Stomach (tissue), 9 donors: Measurements from ENCODE around the gene STN1. TPM values are rescaled to one million over a fixed set of nuclear protein-coding genes. Genes with fewer than 3 reads are reported as not detected.

Source experiments
- DNase-seq, 2 donors: peaks; one replicate each; pipeline versions ENCODE4 v3.0.0 to v3.0.0-alpha.2; 2013 to 2019
- H3K27ac ChIP-seq, 5 donors: fragments of 200-600 bp in 4 of 5; sonication (generic) in 4 of 5; one replicate each; pipeline ENCODE4 v1.5.1; 2013 to 2019; ENCODE audit warnings: mild to moderate bottlenecking in 1 of 5, moderate library complexity in 1 of 5
- H3K27me3 ChIP-seq, 3 donors: fragments of 200-600 bp; sonication (generic); one replicate each; pipeline ENCODE4 v1.5.1; 2017 to 2019; ENCODE audit warnings: mixed run types in 1 of 3
- H3K36me3 ChIP-seq, 4 donors: fragments of 200-600 bp; sonication (generic); 1 replicate in 3 of 4; 2 replicates in 1 of 4; pipeline ENCODE4 v1.5.1; 2016 to 2019
- H3K4me1 ChIP-seq, 4 donors: fragments of 200-600 bp; sonication (generic); one replicate each; pipeline ENCODE4 v1.5.1; 2016 to 2019
- H3K4me3 ChIP-seq, 4 donors: fragments of 200-600 bp; sonication (generic) in 3 of 4; one replicate each; pipeline ENCODE4 v1.5.1; 2016 to 2019; ENCODE audit warnings: mild to moderate bottlenecking in 1 of 4
- H3K9me3 ChIP-seq, 4 donors: fragments of 200-600 bp; sonication (generic); one replicate each; pipeline ENCODE4 v1.5.1; 2016 to 2019
- EP300 ChIP-seq: sonication (generic); formaldehyde crosslinking; IDR thresholded peaks from one replicate; pipeline ENCODE4 v1.6.1; 2017; ENCODE audit warnings: antibody characterized with exemption
- POLR2A ChIP-seq, 4 donors: fragments of 450-650 bp; IDR thresholded peaks; one replicate each; pipeline ENCODE4 v1.6.1; 2016; ENCODE audit warnings: antibody characterized with exemption in 4 of 4, control low read depth in 2 of 4, mild to moderate bottlenecking in 1 of 4, moderate library complexity in 1 of 4
- POLR2AphosphoS5 ChIP-seq, 3 donors: sonication (generic); formaldehyde crosslinking; IDR thresholded peaks; one replicate each; pipeline ENCODE4 v1.6.1; 2016; ENCODE audit warnings: antibody characterized with exemption in 3 of 3
- WGBS, 5 donors: extraction: QIAGEN DNeasy Blood & Tissue Kit in 3 of 5; methylation state at CpG; one replicate each; pipeline versions ENCODE4 v1.1.5 to v1.1.7; 2013 to 2018; 5-methylcytosine and 5-hydroxymethylcytosine counted together
- intact Hi-C: fragments of 100-400 bp; cut with DNase I; formaldehyde crosslinking; loops from one replicate; pipeline ENCODE4 v1.15.1; 2023; ENCODE audit warnings: low total_unique reads
- polyA plus RNA-seq, 3 donors: library from polyadenylated mRNA; stranded (reverse); fragments of 200-250 nt; gene quantifications; one replicate each; pipeline ENCODE4 v1.2.3, GENCODE V29; 2013
- total RNA-seq, 5 donors: library from RNA; depleted of rRNA; stranded (reverse); fragments of >200 nt; gene quantifications; one replicate each; pipeline versions ENCODE4 v1.1.0 to v1.2.3, GENCODE V29; 2014 to 2016
- TF ChIP-seq, protein P1 (sequence below), 7 experiments: fragments of 450-650 bp in 4 of 7; fragments of 200-600 bp in 3 of 7; sonication (generic) in 3 of 7; IDR thresholded peaks; one replicate each; pipeline ENCODE4 v1.5.1; 2016 to 2019; ENCODE audit warnings: antibody characterized with exemption in 7 of 7, control low read depth in 2 of 7, mild to moderate bottlenecking in 1 of 7
- donor health status: healthy with polysubstance abuse.
- donor health status: Bipolar disorder and iron deficiency.
- donor health status: healthy.

STN1 gene
- total and polyA plus RNA-seq, 8 donors: 0.45 to 41.1 (median 20.5) TPM

DNA sequence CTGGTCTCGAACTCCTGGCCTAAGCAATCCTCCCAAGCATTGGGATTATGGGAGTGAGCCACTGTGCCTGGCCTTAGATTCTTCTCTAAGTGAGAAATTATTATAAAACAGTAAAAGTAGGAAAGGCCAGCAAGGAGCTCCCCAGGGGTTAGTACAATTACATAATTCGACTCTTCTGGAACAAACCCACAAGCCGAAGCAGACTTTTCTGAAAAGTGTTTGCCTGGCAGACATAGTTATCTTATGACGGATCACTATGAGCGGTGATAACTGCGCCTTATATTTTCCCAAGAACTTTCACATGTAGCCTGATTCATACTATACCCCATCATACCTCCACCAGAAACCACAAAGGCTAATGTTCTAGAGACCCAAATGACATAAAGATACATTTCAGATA lies 32.4 kb downstream of the STN1 start:
- 76 to 87% (median 86%) methylated on average over 6 of the region's 6 CpGs for WGBS, 5 donors
- H3K9me3 ChIP-seq: no peaks in the 10 kb centered on the region
- TF ChIP-seq, protein P1, sequence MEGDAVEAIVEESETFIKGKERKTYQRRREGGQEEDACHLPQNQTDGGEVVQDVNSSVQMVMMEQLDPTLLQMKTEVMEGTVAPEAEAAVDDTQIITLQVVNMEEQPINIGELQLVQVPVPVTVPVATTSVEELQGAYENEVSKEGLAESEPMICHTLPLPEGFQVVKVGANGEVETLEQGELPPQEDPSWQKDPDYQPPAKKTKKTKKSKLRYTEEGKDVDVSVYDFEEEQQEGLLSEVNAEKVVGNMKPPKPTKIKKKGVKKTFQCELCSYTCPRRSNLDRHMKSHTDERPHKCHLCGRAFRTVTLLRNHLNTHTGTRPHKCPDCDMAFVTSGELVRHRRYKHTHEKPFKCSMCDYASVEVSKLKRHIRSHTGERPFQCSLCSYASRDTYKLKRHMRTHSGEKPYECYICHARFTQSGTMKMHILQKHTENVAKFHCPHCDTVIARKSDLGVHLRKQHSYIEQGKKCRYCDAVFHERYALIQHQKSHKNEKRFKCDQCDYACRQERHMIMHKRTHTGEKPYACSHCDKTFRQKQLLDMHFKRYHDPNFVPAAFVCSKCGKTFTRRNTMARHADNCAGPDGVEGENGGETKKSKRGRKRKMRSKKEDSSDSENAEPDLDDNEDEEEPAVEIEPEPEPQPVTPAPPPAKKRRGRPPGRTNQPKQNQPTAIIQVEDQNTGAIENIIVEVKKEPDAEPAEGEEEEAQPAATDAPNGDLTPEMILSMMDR (IDR thresholded peaks at IDR 0.05): no peak
- no peak for TF ChIP-seq POLR2AphosphoS5 (IDR thresholded peaks at IDR 0.05)
- TF ChIP-seq EP300: no peak
- TF ChIP-seq POLR2A (IDR thresholded peaks at IDR 0.05): no peak
- DNase-seq: no peak
- peaks cover 20 to 32% (median 29%) of the 10 kb centered on the region in 4 donors for H3K4me1 ChIP-seq
- intact Hi-C loops: no loop called here
- H3K36me3 ChIP-seq: peaks cover 31 to 52% (median 45%) of the 10 kb centered on the region in 4 donors
- H3K27me3 ChIP-seq: no peaks in the 10 kb centered on the region
- no peak overlapping the region for H3K4me3 ChIP-seq
- no peak overlapping the region for H3K27ac ChIP-seq

DNA sequence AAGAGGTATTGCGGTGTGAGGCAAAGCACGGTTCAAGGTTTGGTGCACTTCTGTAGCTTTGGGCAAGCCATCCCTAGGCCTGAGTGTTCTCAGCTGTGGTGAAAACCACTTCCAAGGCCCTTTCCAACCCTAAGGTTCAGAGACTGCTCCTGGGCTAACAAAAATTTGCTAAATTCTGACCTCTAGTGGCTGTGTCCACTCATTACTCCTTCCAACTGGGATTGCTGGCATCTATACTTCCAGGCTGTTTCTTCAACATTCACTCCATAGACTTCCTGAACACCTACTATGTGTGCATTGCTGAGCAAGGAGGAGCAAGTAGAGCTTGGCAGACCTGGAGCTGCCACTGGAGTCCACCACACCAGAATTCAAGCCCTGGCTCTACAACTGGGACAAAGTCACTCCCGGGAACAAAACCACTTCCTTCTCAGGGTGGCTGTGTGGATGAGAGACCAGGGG lies 33.3 kb downstream of the STN1 start:
- no peak overlapping the region for H3K4me3 ChIP-seq
- intact Hi-C loops: no loop called here
- no peak overlapping the region for H3K27ac ChIP-seq
- peaks cover 34 to 61% (median 54%) of the 10 kb centered on the region in 4 donors for H3K36me3 ChIP-seq
- H3K9me3 ChIP-seq: no peaks in the 10 kb centered on the region
- DNase-seq: peak in 1 of 2 donors; percentile 83
- 60 to 73% (median 64%) methylated on average over 3 of the region's 3 CpGs for WGBS, 5 donors
- no peaks in the 10 kb centered on the region for H3K27me3 ChIP-seq
- TF ChIP-seq POLR2AphosphoS5 (IDR thresholded peaks at IDR 0.05) (peak in 1 of 3 donors; percentile 32), EP300 (no peak), POLR2A (IDR thresholded peaks at IDR 0.05) (no peak)
- TF ChIP-seq, protein P1 (IDR thresholded peaks at IDR 0.05): peak in 5 of 7 experiments; percentile 55 to 79 (median 68)
- peaks cover 20 to 25% (median 23%) of the 10 kb centered on the region in 4 donors for H3K4me1 ChIP-seq

DNA sequence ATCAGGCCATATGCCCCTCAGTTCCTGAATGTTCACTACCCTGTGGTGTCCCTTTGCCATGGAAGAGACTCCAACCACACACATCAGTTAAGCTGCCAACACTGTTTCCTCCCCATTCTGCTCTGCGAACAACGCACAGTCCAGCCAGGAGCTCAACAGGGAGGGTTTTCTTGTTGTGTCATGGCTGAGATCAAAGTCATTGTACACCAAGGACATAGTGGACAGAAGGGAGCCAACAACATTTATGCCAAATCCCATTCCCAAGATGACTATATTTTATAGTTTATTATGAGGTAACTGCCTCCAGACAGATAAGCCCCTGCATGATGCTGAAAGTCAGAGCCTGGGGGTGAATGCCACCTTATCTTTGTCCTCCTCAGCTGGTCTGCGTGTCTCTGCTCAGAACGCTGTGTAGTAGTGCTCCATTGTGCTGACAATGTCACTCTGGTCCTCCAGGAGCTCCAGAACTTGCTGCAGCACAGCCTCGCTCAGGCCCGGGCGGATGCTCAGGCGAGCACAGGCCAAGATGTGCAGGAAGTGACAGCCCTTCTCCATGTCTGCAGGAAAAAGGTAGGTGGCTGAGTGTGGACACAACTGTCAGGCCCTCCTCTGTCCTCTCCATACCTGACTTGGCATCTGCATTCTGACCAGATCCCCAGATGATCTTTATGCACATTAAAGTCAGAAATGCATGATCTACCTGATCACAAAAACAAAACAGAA lies 35.5 kb downstream of the STN1 start:
- Histone ChIP-seq H3K36me3 (peaks cover 43 to 80% (median 75%) of the 10 kb centered on the region in 4 donors), H3K27me3 (no peaks in the 10 kb centered on the region), H3K4me3 (no peak overlapping the region), H3K4me1 (peaks cover 1 to 3% (median 3%) of the 10 kb centered on the region in 4 donors), H3K27ac (no peak overlapping the region), H3K9me3 (no peaks in the 10 kb centered on the region)
- WGBS, 5 donors: 88 to 96% (median 93%) methylated on average over 7 to 8 of the region's 8 CpGs
- intact Hi-C loops: no loop called here
- no peak for DNase-seq
- TF ChIP-seq POLR2AphosphoS5 (IDR thresholded peaks at IDR 0.05) (no peak), EP300 (no peak), POLR2A (IDR thresholded peaks at IDR 0.05) (no peak)
- TF ChIP-seq, protein P1 (IDR thresholded peaks at IDR 0.05): no peak

DNA sequence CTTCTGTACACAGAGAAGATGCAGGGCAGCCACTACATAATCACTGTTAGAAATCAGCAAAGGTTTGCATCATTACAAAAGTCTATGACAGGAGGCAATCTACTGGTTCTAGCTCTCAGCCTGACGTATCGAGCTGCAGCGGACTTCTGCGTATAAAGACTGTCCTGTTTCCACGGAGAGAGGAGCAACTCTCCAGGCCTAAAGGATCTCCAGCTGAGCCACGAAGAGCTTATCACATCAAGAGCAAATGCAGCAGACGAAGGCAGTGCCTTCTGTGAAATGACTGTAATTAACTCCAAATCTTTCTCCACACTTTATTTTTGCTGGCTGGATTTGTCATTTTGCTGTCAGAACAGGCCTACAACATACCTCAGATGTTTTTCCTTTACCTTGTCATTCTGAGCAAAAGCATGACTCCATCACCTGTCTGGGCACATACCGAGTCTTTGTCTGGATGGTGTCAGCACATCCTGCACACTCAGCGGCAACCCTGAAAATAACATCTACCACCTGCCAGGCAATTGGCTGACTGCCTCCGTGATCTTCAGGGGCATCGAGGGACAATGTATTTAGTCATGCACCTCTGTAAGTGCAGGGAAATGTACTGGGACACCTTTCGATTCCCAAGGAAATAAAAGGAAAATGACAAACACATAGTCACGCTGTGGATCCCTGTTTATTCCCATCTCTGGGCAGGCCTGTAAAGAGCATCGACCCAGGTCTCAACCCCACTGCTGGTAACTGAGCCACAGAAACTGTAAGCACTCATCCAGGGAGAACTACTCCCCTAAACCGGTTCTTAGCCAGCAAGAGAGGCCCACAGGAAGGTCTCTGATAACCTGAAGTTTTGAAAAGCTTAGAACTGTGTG lies 36.3 kb downstream of the STN1 start:
- H3K27me3 ChIP-seq: no peaks in the 10 kb centered on the region
- peaks cover 36 to 80% (median 75%) of the 10 kb centered on the region in 4 donors for H3K36me3 ChIP-seq
- no peak overlapping the region for H3K4me3 ChIP-seq
- intact Hi-C loops: no loop called here
- H3K4me1 ChIP-seq: no peaks in the 10 kb centered on the region
- H3K27ac ChIP-seq: no peak overlapping the region
- TF ChIP-seq, protein P1 (IDR thresholded peaks at IDR 0.05): no peak
- TF ChIP-seq EP300 (no peak), POLR2AphosphoS5 (IDR thresholded peaks at IDR 0.05) (no peak), POLR2A (IDR thresholded peaks at IDR 0.05) (no peak)
- DNase-seq: no peak
- no peaks in the 10 kb centered on the region for H3K9me3 ChIP-seq
- 86 to 91% (median 89%) methylated on average over 15 of the region's 15 CpGs for WGBS, 5 donors
